GM19438 (cell line): Measurements from ENCODE around the gene ARMH3.

Source experiments
- ATAC-seq: cut with Tn5 transposase; IDR thresholded peaks from one replicate; pipeline ENCODE4 v1.9.1; 2021; ENCODE audit warnings: low read depth; ENCODE audit not compliant: unreplicated experiment

Gene ARMH3

GRCh38 chr10:101875068-101875688 lies 180.8 kb downstream of the ARMH3 start:
- ATAC-seq = no peak

DNA sequence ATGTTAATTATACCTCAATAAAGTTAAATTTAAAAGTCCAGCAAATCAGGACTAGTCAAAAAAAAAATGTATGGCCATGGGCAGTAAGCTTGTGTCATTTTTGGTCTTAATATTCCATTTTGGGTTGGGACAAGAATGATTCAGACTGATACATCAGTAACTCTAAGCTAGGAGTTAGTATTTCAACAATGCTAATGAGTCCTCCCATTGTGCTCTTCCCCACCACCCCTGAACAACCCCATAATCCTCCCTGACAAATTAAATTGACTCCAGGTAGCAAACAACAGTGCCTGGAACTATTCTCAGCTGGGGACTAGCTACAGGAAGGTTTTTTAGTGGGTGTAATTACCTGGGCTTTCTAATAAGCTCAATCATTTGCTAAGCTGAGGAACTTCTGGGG lies 181.7 kb downstream of the ARMH3 start:
- no peak for ATAC-seq

DNA sequence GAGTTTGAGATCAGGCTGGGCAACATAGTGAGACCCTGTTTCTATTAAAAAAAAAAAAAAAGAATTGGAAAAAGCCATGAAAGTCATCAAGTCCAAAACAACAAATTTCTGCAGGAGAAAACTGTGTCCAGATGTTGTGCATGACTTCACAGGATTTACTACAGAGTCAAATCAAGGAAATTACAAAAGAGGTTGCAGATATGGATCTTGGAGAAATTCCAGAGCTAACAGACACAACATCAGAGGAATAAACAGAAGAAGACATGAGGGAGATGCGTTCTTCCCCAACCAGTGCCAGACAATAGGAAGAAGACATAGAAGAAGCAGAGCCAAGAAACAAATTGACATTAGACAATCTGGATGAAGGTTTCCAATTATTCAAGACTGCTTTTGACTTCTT lies 188.0 kb downstream of the ARMH3 start:
- no peak for ATAC-seq

DNA sequence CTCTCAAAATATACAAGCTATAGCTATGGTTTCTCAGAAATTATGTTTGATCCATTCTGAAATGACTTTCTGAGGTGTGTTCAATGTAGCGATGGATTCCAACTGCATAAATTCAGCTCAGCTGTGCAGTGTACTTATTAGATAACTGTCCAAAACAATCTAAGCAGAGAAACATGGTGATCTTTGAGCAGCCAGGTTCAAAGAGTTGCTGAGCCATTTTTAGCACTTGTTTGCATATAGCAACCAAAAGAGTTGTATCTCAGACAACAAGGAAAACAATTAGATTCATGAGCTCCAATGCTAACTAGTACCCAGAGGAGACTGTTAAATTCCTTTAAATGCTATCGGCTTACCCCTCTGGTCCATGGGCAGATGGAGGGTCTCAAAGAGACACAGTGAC lies 196.4 kb downstream of the ARMH3 start:
- no peak for ATAC-seq

DNA sequence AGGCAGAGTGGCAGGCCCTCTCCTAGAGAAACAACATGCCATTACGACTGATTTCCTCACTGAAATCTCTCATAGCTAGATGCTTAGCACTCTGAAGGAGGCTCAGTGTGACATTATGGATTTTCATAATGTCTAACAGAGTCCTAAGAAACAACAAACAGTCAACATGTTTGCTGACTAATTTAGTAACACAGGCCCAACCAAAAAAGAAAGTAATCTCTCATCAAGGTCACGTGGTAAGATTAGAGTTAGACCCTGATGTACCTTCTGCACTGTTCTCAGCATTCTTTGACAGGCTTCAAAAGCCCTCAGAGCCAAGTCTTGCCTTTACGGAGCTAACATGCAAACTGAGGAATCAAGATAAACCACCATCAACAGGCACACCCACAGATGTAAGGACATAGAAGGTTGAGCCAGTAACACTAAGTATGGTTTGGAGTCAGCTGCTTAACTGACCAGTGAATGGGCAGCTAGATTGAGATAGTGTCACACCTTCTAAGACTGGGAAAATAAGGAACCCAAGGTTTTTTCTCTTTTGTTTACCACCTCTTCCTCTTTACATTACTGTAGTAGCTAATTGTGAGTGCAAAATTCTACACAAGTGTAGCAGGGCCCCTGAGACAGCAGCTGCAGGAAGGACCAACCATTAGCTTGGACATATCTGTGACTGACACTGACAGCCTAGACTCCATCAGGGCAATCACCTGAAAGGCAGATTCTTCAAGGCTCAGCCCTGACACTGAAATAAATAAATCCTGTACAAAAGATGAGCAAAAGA lies 197.1 kb downstream of the ARMH3 start:
- peak; percentile 69 for ATAC-seq

GRCh38 chr10:101857802-101858476 lies 198.0 kb downstream of the ARMH3 start:
- ATAC-seq = no peak

DNA sequence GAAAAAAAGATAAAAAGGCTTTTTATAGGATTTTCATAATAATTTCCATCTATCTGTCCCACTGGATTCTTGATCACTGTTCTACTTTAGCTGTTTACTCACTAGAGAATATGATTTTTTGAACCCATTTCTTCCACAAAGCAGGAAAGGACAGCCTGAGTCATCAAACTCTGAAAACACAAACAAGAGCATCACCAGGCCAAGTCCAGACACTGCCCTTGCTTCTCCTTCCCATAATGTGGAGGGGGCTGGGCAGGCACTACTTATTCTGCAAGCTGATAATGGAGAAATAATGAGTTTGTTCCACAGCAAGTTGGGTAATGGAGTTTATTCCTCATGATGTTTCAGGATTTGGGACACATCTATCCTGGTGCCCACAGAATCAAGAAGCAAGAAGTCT lies 199.3 kb downstream of the ARMH3 start:
- no peak for ATAC-seq

DNA sequence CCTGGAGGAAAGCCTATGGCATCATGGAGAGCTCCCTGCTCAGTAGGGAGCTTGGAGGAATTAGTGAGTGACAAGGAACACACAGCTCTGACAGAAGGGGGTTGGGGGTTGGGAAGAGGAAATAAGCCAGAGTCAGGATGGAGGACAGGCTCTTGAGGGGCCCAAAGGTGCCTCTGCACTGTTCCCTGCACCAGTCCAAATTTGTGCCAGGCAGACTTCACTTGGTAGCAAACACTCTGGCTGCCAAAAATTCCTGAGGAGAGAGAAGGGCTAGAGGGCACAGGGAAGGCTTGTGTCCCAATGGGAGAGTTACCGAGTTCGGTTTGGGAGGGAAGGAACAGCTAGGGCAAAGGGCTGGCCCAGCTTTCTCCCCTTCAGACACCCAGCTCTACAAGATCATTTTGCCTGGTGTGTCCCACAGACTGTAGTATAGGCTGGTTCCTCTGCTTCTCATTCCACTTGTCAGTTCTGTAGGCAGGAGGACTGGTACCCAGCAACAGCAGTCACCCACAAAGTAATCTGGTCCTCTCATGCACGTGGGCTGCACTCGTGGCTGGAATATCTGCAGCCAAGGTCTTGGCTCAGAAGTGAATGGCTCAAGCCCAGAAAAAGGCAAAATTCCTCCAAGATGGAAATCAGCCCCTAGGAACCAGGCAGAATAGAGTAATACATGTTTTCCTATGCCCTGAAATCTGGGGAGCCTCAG lies 204.4 kb downstream of the ARMH3 start:
- no peak for ATAC-seq

DNA sequence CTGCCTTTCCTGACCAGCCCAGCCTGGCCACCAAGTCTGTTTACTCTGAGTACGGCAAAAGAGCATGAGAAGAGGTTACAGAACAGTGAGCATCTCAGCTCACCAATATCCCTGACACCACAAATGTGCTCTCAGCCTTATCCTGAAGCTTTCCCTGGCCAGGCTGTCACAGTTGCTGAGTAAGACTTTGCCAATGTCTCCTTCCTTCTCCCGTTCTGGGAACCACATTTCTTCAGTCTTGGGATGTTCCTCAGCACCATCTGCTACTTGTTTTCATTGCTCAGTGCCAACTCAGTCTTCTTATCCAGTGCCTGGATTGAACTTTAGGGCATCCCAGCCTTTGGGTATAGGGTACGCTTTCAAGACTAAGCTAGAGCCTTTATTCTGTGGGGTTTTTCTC lies 205.2 kb downstream of the ARMH3 start:
- no peak for ATAC-seq

- ATAC-seq = no peak
Observed at GRCh38 chr10:101848894-101849351, 207.1 kb downstream of the ARMH3 start.

GRCh38 chr10:101848408-101848807 lies 207.6 kb downstream of the ARMH3 start:
- no peak for ATAC-seq

DNA sequence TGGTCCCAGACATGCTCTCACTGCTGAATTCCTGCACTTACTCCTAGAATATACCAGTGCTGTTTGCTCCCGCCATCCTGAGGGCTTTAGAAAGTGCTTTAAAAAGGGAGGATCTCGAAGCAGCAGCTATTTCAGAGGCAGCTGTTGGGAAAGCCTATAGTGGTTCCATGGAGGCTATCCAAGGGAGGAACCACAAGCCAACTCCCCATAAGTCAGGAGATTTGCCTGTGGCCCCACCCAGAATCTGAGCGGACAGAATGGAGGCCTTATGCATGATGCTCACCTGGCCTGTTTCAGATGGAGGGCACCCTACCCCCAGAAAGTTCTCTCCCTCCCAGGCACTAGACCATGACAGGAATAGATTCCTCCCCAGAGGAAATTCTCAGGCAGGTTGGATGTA lies 210.1 kb downstream of the ARMH3 start:
- no peak for ATAC-seq

- no peak for ATAC-seq
Observed at GRCh38 chr10:101843032-101844021, 212.6 kb downstream of the ARMH3 start, which contains the start of gene KCNIP2. Gene KCNIP2, minus strand, starts transcription at chr10:101843800. Its CDS starts 232 bp downstream, at chr10:101843568.

DNA sequence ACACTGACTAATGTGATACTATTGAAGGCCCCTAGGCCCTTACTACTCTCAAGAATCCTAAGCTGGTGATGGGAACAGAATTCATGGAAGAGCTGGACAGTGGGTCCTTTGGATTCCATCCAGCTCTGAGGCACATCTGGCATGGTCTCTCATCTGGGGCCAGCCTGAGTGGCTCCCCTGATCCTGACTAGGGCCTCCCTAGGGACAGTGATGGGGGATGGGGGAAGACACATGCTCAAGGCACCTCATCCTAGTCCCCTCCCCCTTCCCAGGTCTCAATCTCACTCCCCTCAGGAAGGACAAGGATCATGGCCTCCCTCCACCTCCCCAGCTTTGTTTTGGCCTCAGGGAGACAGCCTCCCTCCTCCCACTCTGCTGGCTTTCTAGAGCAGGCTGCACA lies 214.1 kb downstream of the ARMH3 start:
- ATAC-seq = no peak

DNA sequence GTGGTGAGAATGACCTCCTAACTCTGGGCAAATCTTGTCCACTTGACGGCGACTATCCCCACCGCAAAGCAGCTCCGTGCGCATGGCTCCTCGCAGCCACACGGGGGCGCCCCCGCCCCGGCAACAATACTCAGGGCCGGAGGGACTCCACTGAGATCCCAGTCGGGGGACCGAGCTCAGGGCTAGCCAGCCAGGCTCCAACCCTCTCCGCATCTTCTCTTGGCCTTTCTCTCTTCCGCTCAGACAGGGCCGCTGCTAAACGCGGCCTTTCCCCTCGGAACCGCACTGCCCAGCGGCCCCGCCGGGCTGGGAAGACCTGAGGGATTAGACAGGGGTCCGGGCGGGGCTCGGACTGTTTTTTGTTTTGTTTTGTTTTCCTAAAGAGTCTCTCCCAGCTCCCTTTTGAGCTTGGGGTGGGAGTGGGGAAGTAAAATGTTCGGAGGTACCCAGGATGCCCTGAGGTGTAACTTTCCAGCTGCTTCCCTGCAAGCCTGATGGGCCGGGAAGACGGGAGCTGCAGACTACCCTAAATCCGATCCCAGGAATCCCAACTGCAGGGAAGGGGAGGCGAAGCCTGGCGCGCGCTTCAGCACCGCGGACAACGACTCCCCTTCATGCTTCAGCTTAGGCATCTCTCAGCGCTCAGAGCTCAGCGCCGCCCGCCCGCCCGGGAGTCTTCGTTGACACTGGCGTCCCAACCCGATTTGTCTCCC lies 215.1 kb downstream of the ARMH3 start:
- ATAC-seq = peak; percentile 70

DNA sequence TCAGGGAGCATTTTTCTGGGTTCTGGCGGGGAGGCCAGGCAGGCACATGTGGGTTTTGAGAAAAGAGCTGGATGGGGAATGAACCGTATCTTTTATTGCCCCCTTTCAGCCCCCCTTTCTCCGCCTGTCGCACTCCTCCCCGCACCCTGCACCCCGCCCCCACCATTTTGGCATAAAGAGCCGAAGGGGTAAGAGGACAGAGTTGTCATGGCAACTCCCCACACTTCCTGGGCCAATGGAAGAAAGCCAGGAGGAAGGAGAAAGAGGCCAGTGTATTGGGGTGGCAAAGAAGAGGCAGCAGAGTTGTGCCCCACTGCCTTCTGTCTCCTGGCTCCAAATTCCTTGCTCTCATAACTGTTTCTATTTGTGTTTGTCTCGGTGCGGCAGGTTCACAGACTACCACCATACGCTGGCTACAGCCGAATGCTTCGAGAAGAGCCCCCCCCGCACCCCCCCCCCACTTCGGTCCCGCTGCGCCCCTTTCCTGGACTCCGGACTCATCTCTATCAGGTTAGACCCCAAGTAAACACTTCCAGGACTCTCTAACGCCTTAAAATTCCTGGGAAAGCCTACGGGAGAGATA lies 215.8 kb downstream of the ARMH3 start:
- no peak for ATAC-seq

DNA sequence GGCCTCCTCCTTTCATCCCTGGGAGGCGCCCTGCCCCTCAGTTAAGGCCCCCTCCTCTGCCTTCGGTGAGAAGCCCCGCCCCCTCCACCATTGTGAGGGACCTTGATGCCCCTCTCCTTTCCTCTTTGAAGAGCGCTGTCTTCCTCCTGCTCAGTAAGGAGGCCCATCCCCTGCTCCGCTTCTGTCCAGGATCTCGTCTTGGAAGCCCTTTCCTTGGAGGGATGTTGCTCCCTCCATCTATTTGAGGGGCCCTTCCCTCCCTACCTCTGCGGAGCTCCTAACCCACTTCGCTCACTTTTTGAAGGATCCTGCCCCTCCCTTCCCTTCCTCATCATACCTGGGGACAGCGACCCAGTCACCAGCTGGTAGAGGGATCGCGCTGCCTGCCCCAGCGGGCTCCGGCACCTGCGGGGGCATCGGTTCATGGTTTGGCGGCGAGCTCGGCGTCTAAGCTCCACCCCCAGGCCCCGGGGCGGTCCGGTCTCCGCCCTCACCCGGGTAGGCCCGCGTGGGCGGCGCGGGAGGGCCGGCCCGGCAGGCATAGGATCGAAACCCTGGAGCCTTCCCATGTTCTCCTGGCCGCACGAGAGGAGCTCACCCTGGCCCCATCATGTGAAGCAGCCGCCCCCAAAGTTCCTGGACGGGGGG lies 216.4 kb downstream of the ARMH3 start:
- ATAC-seq = no peak

DNA sequence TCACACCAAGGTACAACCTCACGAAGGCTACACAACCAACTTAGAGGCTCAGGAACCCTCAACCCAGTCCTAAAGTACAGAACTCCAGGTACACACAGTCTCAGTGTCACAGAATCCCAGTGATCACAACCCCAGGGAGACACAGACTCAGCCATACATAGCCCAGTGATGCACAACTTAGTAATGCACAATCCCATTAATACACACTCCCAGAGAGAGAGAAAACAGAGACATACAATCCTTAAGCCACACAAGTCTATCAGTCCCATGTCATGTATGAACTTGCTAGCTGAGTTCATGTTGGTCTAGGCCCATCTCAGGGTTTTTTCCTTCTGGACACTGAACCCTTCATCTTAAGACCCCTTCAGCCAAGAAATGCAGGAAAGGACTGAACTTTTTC lies 217.0 kb downstream of the ARMH3 start:
- no peak for ATAC-seq
